Muscle of arm (tissue), 12 donors: Measurements from ENCODE around the gene TCF7L1. TPM values are rescaled to one million over a fixed set of nuclear protein-coding genes. Genes with fewer than 3 reads are reported as not detected.
"Not testable (repeated sequence)": the region's sequence is repeated elsewhere in the genome, so short reads cannot be mapped to it uniquely, and the experiment has no call there.

Source experiments
- DNase-seq: peaks from one replicate; pipeline ENCODE4 v3.0.0-alpha.2; 2013
- polyA plus RNA-seq, 12 donors: library from polyadenylated mRNA; unstranded; fragments of 120-200 nt; gene quantifications; one replicate each; pipeline ENCODE4 v1.2.1, GENCODE V29; 2013; ENCODE audit not compliant: insufficient read length in 12 of 12

TCF7L1 gene
- polyA plus RNA-seq, 12 donors, result 28.2 to 77.7 (median 35.4) TPM; not detected in 1

DNA sequence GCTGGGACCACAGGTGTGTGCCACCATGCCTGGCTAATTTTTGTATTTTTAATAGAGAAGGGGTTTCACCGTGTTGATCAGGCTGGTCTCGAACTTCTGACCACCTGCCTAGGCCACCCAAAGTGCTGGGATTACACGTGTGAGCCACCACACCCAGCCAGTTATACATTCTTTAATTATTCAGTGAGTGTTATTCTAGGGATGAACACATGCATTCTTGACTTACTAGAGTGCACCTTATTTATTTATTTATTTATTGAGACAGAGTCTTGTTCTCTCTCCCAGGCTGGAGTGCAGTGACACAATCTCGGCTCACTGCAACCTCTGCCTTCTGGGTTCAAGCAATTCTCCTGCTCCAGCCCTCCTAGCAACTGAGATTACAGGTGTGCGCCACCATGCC is 6.7 kb upstream of the TCF7L1 start:
- DNase-seq, result not testable (repeated sequence)

DNA sequence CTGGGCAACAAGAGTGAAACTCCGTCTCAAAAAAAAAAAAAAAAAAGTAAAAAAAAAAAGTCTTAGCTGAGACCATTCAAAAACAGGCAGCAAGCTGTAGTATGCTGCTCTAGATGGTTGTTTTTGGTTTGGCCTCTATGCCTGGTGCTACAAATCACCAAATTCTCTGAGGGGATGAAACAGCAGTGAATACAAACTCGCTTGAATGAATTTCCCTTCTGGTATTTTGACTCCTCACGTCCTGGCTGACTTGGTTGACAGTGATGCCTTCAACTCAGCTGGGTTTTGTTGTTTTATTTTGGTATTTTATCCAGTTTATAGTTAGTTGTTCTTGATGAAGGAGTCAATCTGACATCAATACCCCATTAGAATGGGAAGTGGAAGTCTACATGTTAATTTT is 3.3 kb upstream of the TCF7L1 start:
- no peak for DNase-seq

DNA sequence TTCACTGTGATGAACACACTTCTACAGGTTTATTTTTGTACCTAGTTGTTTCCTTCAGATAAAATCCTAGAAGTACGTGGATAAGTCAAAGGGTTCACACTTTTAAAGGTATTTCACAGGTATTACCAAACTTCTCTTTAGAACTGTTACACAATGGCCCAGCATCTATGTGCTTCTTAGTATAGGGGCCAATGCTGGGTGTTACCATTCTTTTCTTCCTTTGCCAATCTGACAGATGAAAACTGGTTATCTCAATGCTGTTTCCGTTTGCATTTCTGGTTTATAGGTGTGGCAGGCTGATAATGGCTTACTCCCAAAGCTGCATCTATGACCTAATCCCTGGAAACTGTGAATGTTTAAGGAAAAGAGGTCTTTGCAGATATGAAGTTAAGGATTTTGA is 2.8 kb upstream of the TCF7L1 start:
- DNase-seq, result no peak

DNA sequence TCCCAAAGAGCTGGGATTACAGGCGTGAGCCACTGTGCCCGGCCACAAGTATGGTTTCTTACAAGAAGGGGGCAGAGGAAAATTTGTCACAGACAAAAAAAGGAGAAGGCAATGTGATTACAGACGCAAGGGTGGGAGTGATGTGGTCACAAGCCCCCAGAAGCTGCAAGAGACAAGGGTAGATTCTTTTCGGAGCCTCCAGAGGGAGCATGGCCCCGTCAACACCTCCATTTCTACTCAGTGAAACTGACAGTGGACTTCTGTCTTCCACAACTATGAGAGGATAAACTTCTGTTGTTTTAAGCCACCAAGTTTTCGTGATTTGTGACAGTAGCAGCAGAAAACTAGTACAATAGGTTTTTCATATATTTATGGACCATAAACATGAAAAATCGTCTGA is 2.1 kb upstream of the TCF7L1 start:
- DNase-seq, result peak; percentile 48

DNA sequence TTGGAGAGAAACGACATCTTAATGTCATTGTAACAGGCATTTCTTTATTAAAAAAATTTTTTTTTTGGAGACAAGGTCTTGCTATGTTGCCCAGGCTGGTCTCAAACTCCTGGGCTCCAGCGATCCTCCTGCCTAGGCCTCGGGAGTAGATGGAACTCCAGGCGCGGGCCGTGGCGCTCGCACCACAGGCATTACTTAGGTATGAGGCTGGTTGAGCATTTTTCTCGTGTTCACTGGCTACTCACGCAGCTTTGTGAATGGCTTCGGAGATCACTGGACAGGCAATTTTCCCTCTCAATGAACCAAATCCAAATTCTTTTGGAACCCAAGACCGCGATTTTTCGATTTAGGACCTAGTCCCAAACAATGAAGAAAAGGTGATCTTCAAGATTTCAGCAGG is 795 bp upstream of the TCF7L1 start:
- DNase-seq, result no peak

DNA sequence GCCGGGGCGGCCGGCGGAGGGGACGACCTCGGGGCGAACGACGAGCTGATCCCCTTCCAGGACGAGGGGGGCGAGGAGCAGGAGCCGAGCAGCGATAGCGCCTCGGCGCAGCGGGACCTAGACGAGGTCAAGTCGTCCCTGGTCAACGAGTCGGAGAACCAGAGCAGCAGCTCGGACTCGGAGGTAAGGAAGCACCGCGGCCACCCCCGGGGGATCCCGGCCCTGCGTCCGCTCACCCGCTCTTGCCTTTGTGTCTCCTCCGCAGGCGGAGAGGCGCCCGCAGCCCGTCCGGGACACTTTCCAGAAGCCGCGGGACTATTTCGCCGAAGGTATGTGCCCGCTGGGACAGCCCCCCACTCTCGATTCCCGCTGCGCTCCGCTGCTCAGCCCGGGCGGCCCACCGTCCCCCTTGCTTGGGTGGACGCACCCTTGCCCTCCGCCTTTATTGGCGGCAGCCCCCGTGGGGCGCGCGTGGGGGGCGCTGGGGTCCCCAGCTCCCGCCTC is 611 bp downstream of the TCF7L1 start:
- DNase-seq, result peak; percentile 45

DNA sequence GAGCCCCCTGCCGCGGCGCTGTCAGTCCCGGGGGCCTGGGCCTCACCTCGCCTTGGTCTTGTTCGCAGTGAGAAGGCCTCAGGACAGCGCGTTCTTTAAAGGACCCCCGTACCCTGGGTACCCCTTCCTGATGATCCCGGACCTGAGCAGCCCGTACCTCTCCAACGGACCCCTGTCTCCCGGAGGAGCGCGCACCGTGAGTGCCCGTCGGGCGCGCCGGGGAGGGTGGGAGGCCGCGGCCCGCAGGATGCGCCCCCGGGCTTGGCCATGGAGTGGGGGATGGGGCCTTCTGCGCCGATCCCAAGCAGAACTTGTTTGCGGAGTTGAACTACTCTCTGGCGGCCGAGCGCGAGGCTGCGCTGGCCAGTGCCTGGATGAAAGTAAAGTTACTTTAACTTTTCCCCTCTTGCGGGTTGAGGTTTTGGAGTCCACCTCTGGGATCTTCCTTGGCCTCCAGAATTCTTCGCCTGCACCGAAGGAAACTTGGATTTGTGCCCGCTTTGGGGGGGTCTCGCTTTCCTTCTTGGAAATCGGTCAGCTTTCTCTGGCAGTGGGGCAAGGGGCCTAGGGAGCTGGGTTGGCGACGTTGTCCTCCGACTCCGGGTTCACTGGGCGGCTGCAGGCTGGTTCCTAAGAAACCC is 1.2 kb downstream of the TCF7L1 start:
- peak; percentile 62 for DNase-seq

DNA sequence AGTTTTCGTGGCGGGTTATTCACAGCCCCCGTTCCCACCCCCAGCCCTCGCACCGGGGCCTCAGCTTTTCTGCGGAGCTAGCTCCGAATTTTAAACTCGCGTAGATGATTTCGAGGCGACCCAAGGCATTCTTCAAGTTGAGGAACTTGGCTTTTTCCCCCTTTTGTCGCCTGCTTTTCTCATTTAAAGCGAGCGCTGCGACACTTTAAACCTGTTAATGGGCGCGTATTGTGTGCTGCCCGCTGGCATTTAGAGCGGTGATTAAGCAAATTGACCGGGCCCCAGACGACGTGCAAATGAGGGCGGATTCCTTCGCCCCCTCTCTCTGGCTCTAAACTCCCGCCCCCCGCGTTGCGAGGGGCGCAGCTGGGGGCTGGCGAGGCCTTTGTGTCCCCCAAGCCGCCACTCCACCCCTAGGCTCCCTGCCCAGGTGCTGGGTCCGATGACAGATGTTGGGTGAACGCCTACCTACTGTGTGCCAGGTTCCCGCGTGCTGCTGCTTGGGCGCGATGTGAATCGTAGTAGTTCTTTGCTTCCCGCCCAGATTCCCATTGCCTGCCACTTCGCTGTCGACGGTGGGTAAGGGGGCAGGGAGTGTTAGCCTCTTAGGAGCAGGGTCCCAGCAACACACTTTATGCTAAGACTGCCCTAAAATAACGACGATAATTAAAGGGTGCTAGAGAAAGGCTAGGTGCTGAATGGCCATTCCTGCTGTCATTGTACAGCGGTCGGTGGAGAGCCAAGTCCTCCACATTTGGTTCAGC is 1.9 kb downstream of the TCF7L1 start:
- no peak for DNase-seq

DNA sequence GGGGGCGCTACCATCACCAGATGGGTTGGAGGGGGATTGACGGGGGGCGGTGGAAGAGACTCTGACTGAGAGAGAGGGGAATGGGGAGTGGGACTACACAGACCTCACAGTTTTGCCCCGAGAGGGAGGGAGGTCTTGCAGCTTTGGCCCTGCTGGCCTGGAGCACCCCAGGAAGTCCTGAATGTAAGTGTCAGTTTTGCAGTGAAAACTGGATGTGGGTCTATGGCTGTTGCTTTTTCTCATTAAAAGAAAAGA is 2.4 kb downstream of the TCF7L1 start:
- no peak for DNase-seq

DNA sequence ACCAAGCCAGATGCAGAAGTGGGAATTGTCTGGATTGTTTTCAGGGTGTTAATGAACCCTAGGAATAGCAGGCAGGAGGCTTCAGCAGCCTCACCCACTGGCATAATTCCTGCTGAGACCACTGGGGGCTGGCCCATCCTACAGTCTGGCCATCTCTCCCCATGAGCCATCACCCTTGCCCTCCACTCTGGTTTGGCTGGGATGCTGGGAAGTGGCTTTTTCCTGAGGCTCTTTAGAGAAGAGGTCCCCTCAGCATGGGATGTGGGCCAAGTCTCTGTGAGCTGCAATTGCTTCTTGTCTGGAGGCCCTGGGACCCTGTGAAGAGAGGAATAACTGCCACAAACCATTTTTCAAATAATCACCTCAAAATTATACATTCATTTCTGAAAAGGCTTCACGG is 4.0 kb downstream of the TCF7L1 start:
- DNase-seq, result no peak

DNA sequence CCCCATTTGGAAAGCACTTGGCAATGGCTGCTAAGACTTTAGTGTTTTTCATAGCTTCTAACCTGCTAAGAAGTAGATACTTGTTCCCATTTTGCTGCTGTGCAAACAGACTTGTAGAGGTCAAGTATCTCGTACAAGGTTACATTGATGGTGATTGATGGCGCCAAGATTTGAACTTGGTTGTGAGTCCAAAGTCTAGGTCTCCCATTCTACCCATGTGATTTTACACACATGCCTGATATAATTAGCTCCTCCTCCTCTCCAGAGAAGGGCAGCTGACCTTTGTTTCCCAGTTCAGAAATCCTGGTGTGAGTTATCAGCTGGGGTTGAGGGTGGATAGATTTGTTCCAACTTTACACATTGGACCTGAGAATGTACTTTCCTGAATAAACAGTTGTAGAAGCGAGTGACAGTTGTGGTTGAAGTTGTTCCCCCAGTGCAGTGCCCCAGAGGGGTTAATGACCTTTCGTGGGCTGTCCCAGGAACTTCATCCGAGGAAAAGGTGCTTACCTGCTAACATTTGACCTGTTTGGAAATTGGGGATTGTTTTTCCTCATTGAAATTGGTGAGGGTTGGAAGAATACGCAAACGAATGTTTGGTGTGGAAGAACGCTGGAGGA is 10.4 kb downstream of the TCF7L1 start:
- DNase-seq, result no peak

DNA sequence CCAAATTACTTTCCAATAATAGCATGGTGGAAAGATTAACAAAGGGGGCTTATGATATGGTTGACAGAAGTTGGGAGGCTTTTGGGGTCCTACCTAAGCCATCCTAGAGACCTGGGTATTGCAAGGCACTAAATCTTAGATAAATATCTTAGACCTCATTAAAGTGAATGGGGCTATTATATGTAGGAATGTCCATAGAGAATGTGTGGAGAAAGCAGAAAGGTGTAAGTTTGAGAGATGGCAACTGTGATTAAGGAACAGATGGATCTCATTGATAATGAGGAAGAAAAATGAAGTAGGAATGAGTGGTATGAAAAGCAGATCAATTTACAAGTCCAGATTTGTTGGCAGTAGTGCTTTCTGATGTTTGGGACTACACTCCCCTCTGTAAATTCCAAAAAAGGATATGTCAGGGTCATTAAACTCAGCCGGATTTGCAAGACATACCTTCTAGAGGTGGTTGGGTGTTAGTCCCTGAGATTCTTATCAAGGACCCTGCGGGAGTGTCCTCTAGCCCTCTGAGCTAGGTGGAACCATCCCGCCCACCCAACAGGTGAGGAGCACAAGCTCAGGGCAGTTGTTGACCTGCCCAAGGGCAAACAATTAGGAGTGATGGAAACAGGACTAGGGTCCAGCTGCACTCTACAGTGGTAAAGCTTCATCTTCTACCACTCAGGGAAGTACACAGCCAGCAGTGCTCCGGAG is 12.1 kb downstream of the TCF7L1 start:
- no peak for DNase-seq

DNA sequence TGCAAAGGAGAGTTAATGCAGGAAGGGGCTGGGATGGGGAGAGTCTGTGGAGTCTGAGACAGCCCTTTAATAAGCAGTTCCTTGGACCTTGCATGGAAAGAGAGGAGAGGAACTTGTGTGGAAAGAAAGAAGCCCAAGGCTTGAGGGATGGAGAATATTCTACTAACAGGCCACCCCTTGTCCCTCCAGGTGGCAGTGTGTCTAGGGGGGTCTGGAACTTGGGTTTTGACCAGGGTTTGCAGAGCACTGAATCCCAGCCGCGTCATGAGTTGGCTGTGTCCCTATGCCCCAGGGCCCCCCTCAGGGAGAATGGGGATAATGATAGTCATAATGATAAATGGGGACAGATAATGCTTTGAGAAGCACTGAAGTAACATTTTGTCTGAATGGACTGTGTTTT is 15.0 kb downstream of the TCF7L1 start:
- no peak for DNase-seq

DNA sequence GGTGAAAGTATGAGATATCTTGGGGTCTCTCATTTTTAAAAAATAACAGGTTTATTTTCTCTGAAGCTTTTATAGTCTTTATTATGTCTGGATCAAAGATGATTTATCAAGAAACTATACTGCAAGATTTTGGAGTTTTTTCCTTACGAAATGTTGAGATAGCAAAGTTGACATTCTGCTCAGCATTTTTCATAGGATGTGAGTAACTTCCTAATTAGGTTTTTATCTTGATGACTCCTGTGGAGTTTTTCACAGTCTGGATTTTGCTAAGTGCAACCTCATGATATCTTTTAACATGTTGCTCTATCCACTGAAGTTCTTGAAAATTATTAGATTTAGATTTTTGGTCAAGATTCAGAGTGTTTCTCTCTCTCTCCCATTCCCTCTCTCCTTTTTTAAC is 17.8 kb downstream of the TCF7L1 start:
- DNase-seq, result no peak

DNA sequence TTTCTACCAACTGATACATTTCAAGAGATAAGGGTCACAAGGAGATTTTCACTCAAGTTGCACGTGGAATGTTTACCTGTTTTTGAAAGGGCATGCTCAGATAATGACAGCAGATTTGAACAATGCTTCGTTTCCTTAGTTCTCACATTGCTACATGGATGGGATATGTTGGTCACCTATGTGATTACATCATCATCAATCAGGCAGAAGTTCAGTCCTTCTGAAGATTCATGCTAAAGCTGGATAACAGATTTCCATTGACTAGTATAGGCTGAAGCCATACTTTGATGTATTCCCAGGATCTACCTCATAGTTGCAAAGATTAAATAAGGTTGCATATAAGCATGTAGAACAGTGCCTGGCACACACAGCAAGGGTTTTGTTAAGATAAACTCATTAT is 19.7 kb downstream of the TCF7L1 start:
- no peak for DNase-seq

DNA sequence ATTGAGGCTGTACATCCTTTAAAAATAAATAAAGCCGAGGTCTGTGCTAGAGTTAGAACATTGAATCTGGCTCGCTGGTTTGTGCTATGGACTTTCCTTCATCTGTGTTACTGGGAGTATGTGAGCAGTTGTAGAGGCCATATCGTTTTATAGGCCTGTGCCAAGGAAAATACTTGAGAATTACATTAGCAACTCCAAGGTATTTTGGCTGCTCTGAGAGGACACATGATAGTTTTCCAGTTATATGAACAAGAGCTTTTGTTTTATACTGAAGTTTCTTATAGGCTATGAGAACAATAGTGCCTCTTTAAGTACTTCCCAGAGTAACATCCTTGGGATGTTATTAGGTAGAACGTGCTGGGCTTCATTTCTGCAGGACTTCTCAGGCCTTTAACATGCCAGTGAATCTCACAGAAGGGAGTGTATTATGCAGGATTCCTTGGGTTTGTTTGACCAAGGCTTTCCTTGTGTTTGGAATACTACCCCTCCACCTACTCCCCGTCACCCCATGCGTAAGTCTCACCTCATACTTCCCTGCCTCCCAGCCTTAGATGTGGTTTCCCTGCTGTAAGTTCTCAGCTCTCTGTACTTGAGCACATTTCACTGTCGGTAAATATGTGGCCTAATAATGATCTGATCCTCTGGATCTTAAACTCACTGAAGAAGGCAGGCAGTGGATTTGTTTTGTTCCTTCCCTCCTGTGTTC is 21.0 kb downstream of the TCF7L1 start:
- peak; percentile 51 for DNase-seq

DNA sequence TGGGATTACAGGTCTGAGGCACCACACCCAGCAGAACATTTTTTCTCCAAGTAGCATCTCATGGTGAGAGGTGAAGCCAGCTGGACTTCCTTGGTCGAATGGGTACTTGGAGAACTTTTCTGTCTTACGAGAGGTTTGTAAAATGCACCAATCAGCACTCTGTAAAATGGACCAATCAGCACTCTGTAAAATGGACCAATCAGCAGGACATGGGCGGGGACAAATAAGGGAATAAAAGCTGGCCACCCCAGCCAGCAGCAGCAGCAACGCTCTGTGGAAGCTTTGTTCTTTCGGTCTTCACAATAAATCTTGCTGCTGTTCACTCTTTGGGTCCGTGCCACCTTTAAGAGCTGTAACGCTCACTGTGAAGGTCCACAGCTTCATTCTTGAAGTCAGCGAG is 21.9 kb downstream of the TCF7L1 start:
- DNase-seq, result not testable (repeated sequence)

DNA sequence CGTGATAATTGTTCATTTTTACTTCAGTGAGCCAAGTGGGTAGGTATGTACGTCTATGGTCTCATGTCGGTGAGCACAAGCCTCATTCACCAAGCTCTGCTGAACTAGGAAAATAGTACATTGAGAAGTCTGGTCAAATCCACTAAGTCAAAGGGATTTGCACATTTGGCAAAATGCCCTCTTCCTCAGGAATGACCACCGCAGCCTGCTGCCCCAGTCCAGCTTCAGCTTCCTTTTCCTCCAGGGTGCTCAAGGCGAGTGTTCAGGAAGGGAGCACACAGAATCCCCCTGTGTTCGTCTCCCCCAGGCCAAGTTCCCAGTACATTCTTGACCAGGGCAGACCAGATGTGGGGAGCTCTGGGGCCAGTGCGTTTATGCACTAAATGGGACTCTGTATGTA is 23.0 kb downstream of the TCF7L1 start:
- no peak for DNase-seq

DNA sequence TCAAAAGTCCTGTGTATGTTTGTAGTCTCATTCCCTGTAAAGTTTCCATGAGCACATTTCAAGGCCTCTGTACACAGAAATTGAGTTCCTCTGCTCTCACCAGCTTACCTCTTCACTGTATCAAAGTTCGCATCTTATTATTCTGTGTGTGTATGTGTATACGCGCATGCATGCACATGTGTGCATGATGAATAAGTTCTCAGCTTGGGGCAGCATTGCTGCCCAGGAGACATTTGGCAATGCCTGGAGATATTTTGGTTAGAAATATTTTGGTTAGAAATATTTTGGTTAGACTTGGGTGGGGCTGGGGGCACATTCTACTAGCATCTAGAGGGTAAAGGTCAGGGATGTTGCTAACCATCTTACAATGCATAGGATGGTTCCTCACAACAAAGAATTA is 23.4 kb downstream of the TCF7L1 start:
- no peak for DNase-seq

DNA sequence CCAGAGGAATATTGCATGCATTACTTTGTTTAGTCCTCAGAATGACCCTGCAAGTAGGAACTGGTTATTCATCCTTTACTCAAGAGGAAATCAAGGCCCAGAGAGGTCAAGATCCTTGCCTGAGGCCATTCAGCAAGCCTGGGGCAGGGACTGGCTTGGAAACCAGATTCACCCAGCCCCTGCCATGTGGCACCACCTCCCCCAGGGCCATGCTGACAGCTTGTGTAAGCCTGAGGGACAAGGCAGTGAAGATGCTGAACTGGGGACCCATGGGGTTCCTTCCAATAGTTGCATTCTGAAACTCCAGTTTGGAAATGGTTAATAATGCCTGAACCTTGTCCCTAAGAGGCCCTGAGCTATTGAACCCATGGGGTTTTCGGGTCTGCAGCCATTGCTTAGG is 24.2 kb downstream of the TCF7L1 start:
- DNase-seq, result no peak

DNA sequence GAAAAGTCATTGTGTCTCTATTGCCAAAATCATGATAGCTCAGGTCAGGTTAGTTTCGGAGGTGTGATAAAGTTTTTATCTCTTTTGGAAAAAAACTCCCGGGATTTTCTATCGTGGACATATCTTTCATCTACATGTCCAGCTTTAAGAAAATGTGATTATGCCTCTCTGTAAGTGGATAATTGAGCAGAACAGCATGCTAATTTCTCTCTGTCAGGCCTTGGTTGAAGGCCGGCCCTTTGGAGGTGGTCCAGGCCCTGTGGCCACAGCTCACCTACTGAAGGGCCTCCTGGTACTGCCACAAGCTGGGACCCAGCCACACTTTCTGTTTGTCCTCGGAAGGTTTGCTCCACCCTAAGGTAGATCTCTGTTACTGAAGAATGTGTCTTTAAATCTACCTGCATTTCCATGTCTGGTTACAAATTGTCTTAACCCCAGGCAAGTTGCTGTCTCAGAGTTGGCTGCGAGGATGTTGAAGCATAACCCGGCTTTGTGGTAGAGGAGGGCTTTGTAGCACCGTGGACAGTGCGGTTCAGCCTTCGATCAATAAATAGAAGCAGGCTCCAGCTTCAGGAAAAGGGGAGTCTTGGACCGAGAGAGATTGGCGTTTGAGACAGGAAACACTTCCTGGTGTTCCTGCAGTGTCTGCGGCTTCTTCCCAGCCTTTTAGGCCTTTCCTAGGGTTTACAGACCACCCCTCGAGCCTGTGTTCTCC is 25.5 kb downstream of the TCF7L1 start:
- no peak for DNase-seq
